ENCODE data around the gene PDE4C. TPM values are rescaled to one million over a fixed set of nuclear protein-coding genes. Genes with fewer than 3 reads are reported as not detected.

Gene PDE4C
- total and polyA plus RNA-seq, 9 of the 15 experiments (the other 6 are each of a cell fraction or from before 2014, with no cell fraction given) = 0.04 to 0.91 (median 0.20) TPM; not detected in 1

GRCh38 chr19:18221815-18222725 is 4.2 kb downstream of the PDE4C start:
- peak overlapping the region; percentile 49 for H3K4me2 ChIP-seq (ENCODE audit: insufficient read depth, low read length)
- H2AFZ ChIP-seq (ENCODE audit: low read depth, low read length) = peak overlapping the region; percentile 87
- ATAC-seq = peak; percentile 14
- BruUV-seq (replicated peaks) = TSS peak; percentile 41
- peaks cover 23 to 67% of the 10 kb centered on the region in 2 experiments; a peak in 4 of 5 replicates for H3K4me1 ChIP-seq (replicated peaks in 1 of 2; ENCODE audit: control insufficient read depth in 2 of 2, insufficient read depth in 2 of 2, low read length in 2 of 2)
- no peaks in the 10 kb centered on the region for H3K9me1 ChIP-seq (ENCODE audit: control insufficient read depth, insufficient read depth, low read length)
- H3K9ac ChIP-seq (ENCODE audit: insufficient read depth in 1 of 2, low read depth in 2 of 2, low read length in 2 of 2) = peak overlapping the region; percentile 41 to 90; a peak in 3 of 4 replicates
- H3K36me3 ChIP-seq (ENCODE audit: control insufficient read depth, insufficient read depth, low read length) = no peaks in the 10 kb centered on the region
- POLR2A ChIA-PET = interaction anchor here (0.6 to 1.6 kb wide), 5 partner anchors 12 to 71 kb away, joined by 3 to 6 read pairs (median 3); partner anchors contain the start of genes IQCN and JUND
- peak overlapping the region; percentile 53 for H3K27ac ChIP-seq (ENCODE audit: extremely low read depth, low read depth, low read length)
- WGBS (ENCODE audit: insufficient coverage, low coverage, missing lambda C conversion rate) = 17% methylated on average over 23 of the region's 25 CpGs
- H3K9me3 ChIP-seq (replicated peaks; ENCODE audit: control insufficient read depth, insufficient read depth, low read depth, low read length) = no peaks in the 10 kb centered on the region
- no peaks in the 10 kb centered on the region for H3K27me3 ChIP-seq (ENCODE audit: control insufficient read depth in 2 of 2, insufficient read depth in 2 of 2, low read length in 2 of 2)
- intact Hi-C loops (cut with micrococcal nuclease) (no loop called here), in situ Hi-C loops (cut with MboI) (no loop called here)
- H4K20me1 ChIP-seq (replicated peaks; ENCODE audit: control insufficient read depth, insufficient read depth, low read length) = no peaks in the 10 kb centered on the region; the same call in 1 of the 2 replicates
- CTCF ChIA-PET (ENCODE audit: low intra/inter-chr PET ratio) = no interaction called here
- H3K79me2 ChIP-seq (ENCODE audit: control insufficient read depth, insufficient read depth, low read length) = no peaks in the 10 kb centered on the region
- no peak overlapping the region for H3K4me3 ChIP-seq
- peak; percentile 86 for FAIRE-seq
- peak in 2 of 4 experiments; percentile 55 to 78 for DNase-seq (ENCODE audit: extremely low read depth in 1 of 4, low spot score in 3 of 4)
- TF ChIP-seq XRCC3 (IDR thresholded peaks at IDR 0.05) = no peak
- 0 out of 2 replicates have a peak, but pooled peaks have one; percentile 39 for TF ChIP-seq ETS1 (conservative IDR thresholded peaks at IDR 0.05; ENCODE audit: control insufficient read depth, low read depth, low read length)
- TF ChIP-seq HES1 (IDR thresholded peaks at IDR 0.05; ENCODE audit: low read depth) = no peak
- TF ChIP-seq NRF1 (conservative IDR thresholded peaks at IDR 0.05 in 1 of 2, IDR thresholded peaks at IDR 0.05 in 1 of 2) = peak in 1 of 2 experiments; percentile 41; a peak in 1 of 4 replicates
- TF ChIP-seq ARID1B (IDR thresholded peaks at IDR 0.05) = peak; percentile 48; the same call in 1 of the 2 replicates
- TF ChIP-seq MTA3 (IDR thresholded peaks at IDR 0.05; ENCODE audit: borderline replicate concordance) = 0 out of 2 replicates have a peak, but pooled peaks have one; percentile 24
- TF ChIP-seq ZBTB33 (CRISPR knock-in tag; IDR thresholded peaks at IDR 0.05) = 0 out of 2 replicates have a peak, but pooled peaks have one; percentile 25
- TF ChIP-seq KDM4B (IDR thresholded peaks at IDR 0.05; ENCODE audit: borderline replicate concordance in 2 of 2, low read depth in 1 of 2) = no peak
- TF ChIP-seq TCF3 (CRISPR knock-in tag; IDR thresholded peaks at IDR 0.05) = peak; percentile 30
- no peak for TF ChIP-seq NFE2 (IDR thresholded peaks at IDR 0.05; ENCODE audit: low read depth)
- 0 out of 2 replicates have a peak, but pooled peaks have one; percentile 60 for TF ChIP-seq ZSCAN29 (IDR thresholded peaks at IDR 0.05)
- peak; percentile 56 for TF ChIP-seq POLR2G (IDR thresholded peaks at IDR 0.05; ENCODE audit: low read depth, low read length)
- peak; percentile 37; the same call in 1 of the 2 replicates for TF ChIP-seq PHF8 (IDR thresholded peaks at IDR 0.05; ENCODE audit: borderline replicate concordance, low read length)
